HepG2 (cell line): ENCODE data around the gene ANO10.

Source experiments
- CEBPB ChIP-seq: IDR thresholded peaks from 2 replicates; pipeline ENCODE4 v1.6.1; 2011; ENCODE audit warnings: low read depth, low read length, improper control_type of control experiment, borderline replicate concordance
- CREB1 ChIP-seq, 2 experiments: fragments of 450-650 bp in 1 of 2; IDR thresholded peaks; 2 replicates each; pipeline ENCODE4 v1.6.1; 2016 to 2017; ENCODE audit warnings: control low read depth in 1 of 2, mild to moderate bottlenecking in 1 of 2, missing compliant biosample characterization in 1 of 2, missing genetic modification characterization in 1 of 2
- FOXC1 ChIP-seq: sonication (generic); formaldehyde crosslinking; IDR thresholded peaks from 2 replicates; pipeline ENCODE4 v1.8.0; 2022; ENCODE audit warnings: mild to moderate bottlenecking, missing genetic modification reagents, borderline replicate concordance
- KLF13 ChIP-seq: sonication (generic); formaldehyde crosslinking; IDR thresholded peaks from 2 replicates; pipeline ENCODE4 v1.4.0; 2020; ENCODE audit warnings: mild to moderate bottlenecking, missing genetic modification reagents
- RFX5 ChIP-seq: IDR thresholded peaks from 2 replicates; pipeline ENCODE4 v1.6.1; 2011; ENCODE audit warnings: low read depth, low read length, improper control_type of control experiment
- SUZ12 ChIP-seq: fragments of 150-350 bp; IDR thresholded peaks from 2 replicates; pipeline ENCODE4 v1.6.1; 2014; ENCODE audit warnings: low read depth, low read length
- THYN1 ChIP-seq: sonication (generic); formaldehyde crosslinking; IDR thresholded peaks from 2 replicates; pipeline ENCODE4 v1.8.1; 2023; ENCODE audit warnings: low read depth, mild to moderate bottlenecking, moderate library complexity, missing genetic modification reagents, borderline replicate concordance
- ZNF121 ChIP-seq: sonication (generic); formaldehyde crosslinking; IDR thresholded peaks from 2 replicates; pipeline ENCODE4 v1.5.0; 2020; ENCODE audit warnings: mild to moderate bottlenecking, missing genetic modification reagents
- ZSCAN22 ChIP-seq: sonication (generic); formaldehyde crosslinking; IDR thresholded peaks from 2 replicates; pipeline ENCODE4 v1.4.0; 2020; ENCODE audit warnings: mild to moderate bottlenecking, missing genetic modification reagents
- TF ChIP-seq, protein P1 (sequence below): sonication (generic); formaldehyde crosslinking; IDR thresholded peaks from 2 replicates; pipeline ENCODE4 v1.8.0; 2022; ENCODE audit warnings: low read depth, missing genetic modification reagents
- TF ChIP-seq, protein P2 (sequence below): sonication (generic); formaldehyde crosslinking; IDR thresholded peaks from 2 replicates; pipeline ENCODE4 v1.8.0; 2022; ENCODE audit warnings: mild to moderate bottlenecking, missing genetic modification reagents; ENCODE audit not compliant: insufficient replicate concordance
- TF ChIP-seq, protein P3 (sequence below): IDR thresholded peaks from 2 replicates; pipeline ENCODE4 v1.6.1; 2012; ENCODE audit warnings: inconsistent platforms
- TF ChIP-seq, protein P4 (sequence below), 2 experiments: IDR thresholded peaks; 2 replicates each; pipeline ENCODE4 v1.6.1; 2011 to 2012; ENCODE audit warnings: low read length in 2 of 2, borderline replicate concordance in 1 of 2, low read depth in 1 of 2, mild to moderate bottlenecking in 1 of 2, moderate library complexity in 1 of 2
- TF ChIP-seq, protein P5 (sequence below): sonication (generic); formaldehyde crosslinking; IDR thresholded peaks from 2 replicates; pipeline ENCODE4 v1.9.0; 2022; ENCODE audit warnings: missing genetic modification reagents, mild to moderate bottlenecking, borderline replicate concordance

DNA sequence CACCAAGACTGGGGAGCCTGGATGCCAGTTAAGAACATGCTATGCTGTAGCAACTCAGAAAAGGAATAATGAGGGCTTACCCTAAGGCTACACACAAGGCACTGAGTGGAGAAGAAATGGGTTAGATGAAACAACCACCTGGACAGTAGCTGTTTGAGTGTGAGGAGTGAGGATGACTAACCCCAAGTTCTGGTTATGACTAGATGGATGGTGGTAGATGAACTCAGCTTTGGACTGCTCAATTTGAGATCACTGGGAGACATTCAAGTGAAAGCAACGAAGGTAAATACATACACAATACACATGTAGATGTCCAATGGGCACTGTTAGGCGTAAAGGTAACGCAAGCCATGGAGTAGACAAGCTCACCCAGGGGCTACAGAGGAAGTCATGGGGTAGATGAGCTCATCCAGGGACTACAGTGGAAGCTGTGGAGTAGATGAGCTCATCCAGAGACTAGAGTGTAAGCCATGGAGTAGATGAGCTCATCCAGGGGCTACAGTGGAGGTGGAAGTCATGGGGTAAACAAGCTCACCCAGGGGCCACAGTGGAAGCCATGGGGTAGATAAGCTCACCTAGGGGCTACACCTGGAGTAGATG lies 98.3 kb downstream of the ANO10 start:
- TF ChIP-seq, protein P1, sequence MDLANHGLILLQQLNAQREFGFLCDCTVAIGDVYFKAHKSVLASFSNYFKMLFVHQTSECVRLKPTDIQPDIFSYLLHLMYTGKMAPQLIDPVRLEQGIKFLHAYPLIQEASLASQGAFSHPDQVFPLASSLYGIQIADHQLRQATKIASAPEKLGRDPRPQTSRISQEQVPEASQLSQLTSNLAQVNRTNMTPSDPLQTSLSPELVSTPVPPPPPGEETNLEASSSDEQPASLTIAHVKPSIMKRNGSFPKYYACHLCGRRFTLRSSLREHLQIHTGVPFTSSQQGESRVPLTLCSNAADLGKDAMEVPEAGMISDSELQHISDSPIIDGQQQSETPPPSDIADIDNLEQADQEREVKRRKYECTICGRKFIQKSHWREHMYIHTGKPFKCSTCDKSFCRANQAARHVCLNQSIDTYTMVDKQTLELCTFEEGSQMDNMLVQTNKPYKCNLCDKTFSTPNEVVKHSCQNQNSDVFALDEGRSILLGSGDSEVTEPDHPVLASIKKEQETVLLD: no peak
- TF ChIP-seq THYN1 (CRISPR knock-in tag) (no peak), SUZ12 (no peak), KLF13 (CRISPR knock-in tag) (no peak), CREB1 (IDR thresholded peaks at IDR 0.05) (no peak), CREB1 (CRISPR knock-in tag; IDR thresholded peaks at IDR 0.05) (no peak), ZNF121 (no peak), RFX5 (no peak), FOXC1 (no peak), CEBPB (no peak), ZSCAN22 (CRISPR knock-in tag) (no peak)
- TF ChIP-seq, protein P2, sequence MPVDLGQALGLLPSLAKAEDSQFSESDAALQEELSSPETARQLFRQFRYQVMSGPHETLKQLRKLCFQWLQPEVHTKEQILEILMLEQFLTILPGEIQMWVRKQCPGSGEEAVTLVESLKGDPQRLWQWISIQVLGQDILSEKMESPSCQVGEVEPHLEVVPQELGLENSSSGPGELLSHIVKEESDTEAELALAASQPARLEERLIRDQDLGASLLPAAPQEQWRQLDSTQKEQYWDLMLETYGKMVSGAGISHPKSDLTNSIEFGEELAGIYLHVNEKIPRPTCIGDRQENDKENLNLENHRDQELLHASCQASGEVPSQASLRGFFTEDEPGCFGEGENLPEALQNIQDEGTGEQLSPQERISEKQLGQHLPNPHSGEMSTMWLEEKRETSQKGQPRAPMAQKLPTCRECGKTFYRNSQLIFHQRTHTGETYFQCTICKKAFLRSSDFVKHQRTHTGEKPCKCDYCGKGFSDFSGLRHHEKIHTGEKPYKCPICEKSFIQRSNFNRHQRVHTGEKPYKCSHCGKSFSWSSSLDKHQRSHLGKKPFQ (CRISPR knock-in tag): no peak
- TF ChIP-seq, protein P3, sequence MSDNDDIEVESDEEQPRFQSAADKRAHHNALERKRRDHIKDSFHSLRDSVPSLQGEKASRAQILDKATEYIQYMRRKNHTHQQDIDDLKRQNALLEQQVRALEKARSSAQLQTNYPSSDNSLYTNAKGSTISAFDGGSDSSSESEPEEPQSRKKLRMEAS: no peak
- TF ChIP-seq, protein P4, sequence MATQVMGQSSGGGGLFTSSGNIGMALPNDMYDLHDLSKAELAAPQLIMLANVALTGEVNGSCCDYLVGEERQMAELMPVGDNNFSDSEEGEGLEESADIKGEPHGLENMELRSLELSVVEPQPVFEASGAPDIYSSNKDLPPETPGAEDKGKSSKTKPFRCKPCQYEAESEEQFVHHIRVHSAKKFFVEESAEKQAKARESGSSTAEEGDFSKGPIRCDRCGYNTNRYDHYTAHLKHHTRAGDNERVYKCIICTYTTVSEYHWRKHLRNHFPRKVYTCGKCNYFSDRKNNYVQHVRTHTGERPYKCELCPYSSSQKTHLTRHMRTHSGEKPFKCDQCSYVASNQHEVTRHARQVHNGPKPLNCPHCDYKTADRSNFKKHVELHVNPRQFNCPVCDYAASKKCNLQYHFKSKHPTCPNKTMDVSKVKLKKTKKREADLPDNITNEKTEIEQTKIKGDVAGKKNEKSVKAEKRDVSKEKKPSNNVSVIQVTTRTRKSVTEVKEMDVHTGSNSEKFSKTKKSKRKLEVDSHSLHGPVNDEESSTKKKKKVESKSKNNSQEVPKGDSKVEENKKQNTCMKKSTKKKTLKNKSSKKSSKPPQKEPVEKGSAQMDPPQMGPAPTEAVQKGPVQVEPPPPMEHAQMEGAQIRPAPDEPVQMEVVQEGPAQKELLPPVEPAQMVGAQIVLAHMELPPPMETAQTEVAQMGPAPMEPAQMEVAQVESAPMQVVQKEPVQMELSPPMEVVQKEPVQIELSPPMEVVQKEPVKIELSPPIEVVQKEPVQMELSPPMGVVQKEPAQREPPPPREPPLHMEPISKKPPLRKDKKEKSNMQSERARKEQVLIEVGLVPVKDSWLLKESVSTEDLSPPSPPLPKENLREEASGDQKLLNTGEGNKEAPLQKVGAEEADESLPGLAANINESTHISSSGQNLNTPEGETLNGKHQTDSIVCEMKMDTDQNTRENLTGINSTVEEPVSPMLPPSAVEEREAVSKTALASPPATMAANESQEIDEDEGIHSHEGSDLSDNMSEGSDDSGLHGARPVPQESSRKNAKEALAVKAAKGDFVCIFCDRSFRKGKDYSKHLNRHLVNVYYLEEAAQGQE (IDR thresholded peaks at IDR 0.05; ENCODE audit: borderline replicate concordance in 1 of 2, low read depth in 1 of 2, low read length in 2 of 2): no peak
- TF ChIP-seq, protein P5, sequence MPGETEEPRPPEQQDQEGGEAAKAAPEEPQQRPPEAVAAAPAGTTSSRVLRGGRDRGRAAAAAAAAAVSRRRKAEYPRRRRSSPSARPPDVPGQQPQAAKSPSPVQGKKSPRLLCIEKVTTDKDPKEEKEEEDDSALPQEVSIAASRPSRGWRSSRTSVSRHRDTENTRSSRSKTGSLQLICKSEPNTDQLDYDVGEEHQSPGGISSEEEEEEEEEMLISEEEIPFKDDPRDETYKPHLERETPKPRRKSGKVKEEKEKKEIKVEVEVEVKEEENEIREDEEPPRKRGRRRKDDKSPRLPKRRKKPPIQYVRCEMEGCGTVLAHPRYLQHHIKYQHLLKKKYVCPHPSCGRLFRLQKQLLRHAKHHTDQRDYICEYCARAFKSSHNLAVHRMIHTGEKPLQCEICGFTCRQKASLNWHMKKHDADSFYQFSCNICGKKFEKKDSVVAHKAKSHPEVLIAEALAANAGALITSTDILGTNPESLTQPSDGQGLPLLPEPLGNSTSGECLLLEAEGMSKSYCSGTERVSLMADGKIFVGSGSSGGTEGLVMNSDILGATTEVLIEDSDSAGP (CRISPR knock-in tag): no peak
